Type B pancreatic cell (in vitro differentiated cells): Measurements from ENCODE around the gene MAPK14. TPM values are rescaled to one million over a fixed set of nuclear protein-coding genes. Genes with fewer than 3 reads are reported as not detected.
"Not testable (repeated sequence)": the region's sequence is repeated elsewhere in the genome, so short reads cannot be mapped to it uniquely, and the experiment has no call there.

Source experiments
- DNase-seq: peaks from one replicate; pipeline ENCODE4 v3.0.0; 2021; ENCODE audit warnings: mixed read lengths; ENCODE audit not compliant: unreplicated experiment; ENCODE audit errors: extremely low spot score
- H3K27ac Mint-ChIP-seq: 2 replicates; pipeline ENCODE4 v1.8.0; 2021; ENCODE audit warnings: mild to moderate bottlenecking, mixed read lengths
- H3K27me3 Mint-ChIP-seq: 2 replicates; pipeline ENCODE4 v1.8.0; 2021; ENCODE audit warnings: mixed read lengths
- H3K36me3 Mint-ChIP-seq: 2 replicates; pipeline ENCODE4 v1.8.0; 2021; ENCODE audit warnings: mixed read lengths
- H3K4me1 Mint-ChIP-seq: one replicate; pipeline ENCODE4 v1.8.0; 2021; ENCODE audit warnings: mixed read lengths; ENCODE audit not compliant: unreplicated experiment
- H3K4me3 Mint-ChIP-seq: 2 replicates; pipeline ENCODE4 v1.8.0; 2021; ENCODE audit warnings: mild to moderate bottlenecking, mixed read lengths
- H3K9me3 Mint-ChIP-seq: 2 replicates; pipeline ENCODE4 v1.8.0; 2021; ENCODE audit warnings: mixed read lengths
- CTCF ChIP-seq: fragments of 200-600 bp; sonication (generic); conservative IDR thresholded peaks from 2 replicates; pipeline ENCODE4 v1.5.0; 2021; ENCODE audit warnings: antibody characterized with exemption, mild to moderate bottlenecking
- long read RNA-seq: library from polyadenylated mRNA; unstranded; transcript quantifications from one replicate; pipeline ENCODE4 v2.0.0, GENCODE V29; 2020
- total RNA-seq: library from RNA; stranded (reverse); gene quantifications from 2 replicates; pipeline ENCODE4 v1.2.1, GENCODE V29; 2021; ENCODE audit warnings: low replicate concordance

The MAPK14 gene
- 40.1 and 52.1 TPM in 2 replicates for total RNA-seq
- long read RNA-seq, partial matches to known transcripts, result 3 of 21 reads
- long read RNA-seq, other reads (novel, unspliced or antisense), result 18 of 21 reads

GRCh38 chr6:36027501-36028087, at the start of gene MAPK14:
Gene MAPK14, plus strand, starts transcription at chr6:36027808. Its CDS starts 350 bp downstream, at chr6:36028158.
- TF ChIP-seq CTCF, result peak; percentile 85
- DNase-seq, result peak; percentile 98
- Mint-ChIP-seq H3K36me3 (no peaks in the 10 kb centered on the region), H3K27ac (peak within 1 kb of the TSS; percentile 92), H3K9me3 (no peaks in the 10 kb centered on the region), H3K4me1 (peaks cover 27% of the 10 kb centered on the region), H3K4me3 (peak within 1 kb of the TSS; percentile 94), H3K27me3 (peaks cover 24% of the 10 kb centered on the region)

GRCh38 chr6:35980126-35980525, 47.5 kb upstream of the MAPK14 start:
- H3K4me3 Mint-ChIP-seq, H3K27me3 Mint-ChIP-seq, H3K4me1 Mint-ChIP-seq, H3K27ac Mint-ChIP-seq, DNase-seq, H3K36me3 Mint-ChIP-seq, H3K9me3 Mint-ChIP-seq: not testable (repeated sequence)

GRCh38 chr6:35980991-35981645, 46.5 kb upstream of the MAPK14 start:
- no peak for TF ChIP-seq CTCF
- Mint-ChIP-seq H3K4me3 (no peak overlapping the region), H3K4me1 (no peaks in the 10 kb centered on the region), H3K9me3 (no peaks in the 10 kb centered on the region), H3K27ac (no peak overlapping the region), H3K36me3 (no peaks in the 10 kb centered on the region), H3K27me3 (peaks cover 6% of the 10 kb centered on the region)
- DNase-seq, result no peak

- no peaks in the 10 kb centered on the region for H3K4me1 Mint-ChIP-seq
- H3K9me3 Mint-ChIP-seq, result no peaks in the 10 kb centered on the region
- H3K27ac Mint-ChIP-seq, result no peak overlapping the region
These were observed 42.9 kb upstream of the MAPK14 start for GRCh38 chr6:35984701-35985100.

GRCh38 chr6:35988047-35988446, 39.6 kb upstream of the MAPK14 start:
- H3K36me3 Mint-ChIP-seq, H3K27me3 Mint-ChIP-seq, H3K4me3 Mint-ChIP-seq, H3K9me3 Mint-ChIP-seq, H3K27ac Mint-ChIP-seq, DNase-seq, H3K4me1 Mint-ChIP-seq: not testable (repeated sequence)

More at GRCh38 chr6:35984701-35985100, 42.9 kb upstream of the MAPK14 start:
- Mint-ChIP-seq H3K36me3 (no peaks in the 10 kb centered on the region), H3K4me3 (no peak overlapping the region), H3K27me3 (peaks cover 6% of the 10 kb centered on the region)
- no peak for TF ChIP-seq CTCF
- no peak for DNase-seq

GRCh38 chr6:35993150-35993549, 34.5 kb upstream of the MAPK14 start:
- no peak for DNase-seq
- no peak overlapping the region for H3K4me3 Mint-ChIP-seq
- H3K27me3 Mint-ChIP-seq, result no peaks in the 10 kb centered on the region
- H3K4me1 Mint-ChIP-seq, result no peaks in the 10 kb centered on the region
- H3K27ac Mint-ChIP-seq, result no peak overlapping the region
- no peaks in the 10 kb centered on the region for H3K36me3 Mint-ChIP-seq
- no peak for TF ChIP-seq CTCF
- no peaks in the 10 kb centered on the region for H3K9me3 Mint-ChIP-seq
